ENCODE data around the gene EIF3C. TPM values are rescaled to one million over a fixed set of nuclear protein-coding genes. Genes with fewer than 3 reads are reported as not detected.
"Not testable (repeated sequence)": the region's sequence is repeated elsewhere in the genome, so short reads cannot be mapped to it uniquely, and the experiment has no call there.

Gene EIF3C
- total RNA-seq, 3 donors from 2014 or later (not counting 1 experiment from before 2014, with no cell fraction given) = 231 to 288 (median 244) TPM

DNA sequence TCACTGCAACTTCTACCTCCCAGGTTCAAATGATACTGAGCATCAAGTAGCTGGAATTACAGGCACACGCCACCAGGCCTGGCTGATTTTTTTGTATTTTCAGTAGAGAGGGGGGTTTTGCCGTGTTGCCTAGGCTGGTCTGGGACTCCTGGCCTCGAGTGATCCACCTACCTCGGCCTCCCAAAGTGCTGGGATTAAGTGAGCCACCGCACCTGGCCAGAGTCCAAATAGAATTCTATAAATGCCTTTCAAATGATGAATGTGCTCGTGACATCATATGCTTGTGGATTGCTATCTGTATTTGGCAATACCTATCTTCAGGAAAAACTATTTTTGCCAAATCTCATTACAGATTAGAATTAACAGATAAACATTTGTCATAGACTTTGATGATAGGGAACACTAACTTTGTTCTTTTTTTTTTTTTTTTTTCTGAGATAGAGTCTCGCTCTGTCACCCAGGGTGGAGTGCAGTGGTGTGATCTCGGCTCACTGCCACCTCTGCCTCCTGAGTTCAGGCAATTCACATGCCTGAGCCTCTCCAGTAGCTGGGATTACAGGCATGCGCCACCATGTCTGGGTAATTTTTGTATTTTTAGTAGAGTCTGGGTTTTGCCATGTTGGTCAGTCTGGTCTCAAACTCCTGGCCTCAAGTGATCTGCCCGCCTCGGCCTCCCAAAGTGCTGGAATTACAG is 17.9 kb upstream of the EIF3C start:
- H3K27me3 Mint-ChIP-seq (ENCODE audit: low read depth in 2 of 2); H3K36me3 ChIP-seq (ENCODE audit: control insufficient read depth, insufficient read depth, low read length); H3K9me3 ChIP-seq (ENCODE audit: control insufficient read depth, insufficient read depth, low read length); H3K4me1 ChIP-seq (ENCODE audit: control insufficient read depth, insufficient read depth, low read length); H3K9me3 Mint-ChIP-seq; H3K27ac Mint-ChIP-seq; intact Hi-C loops (cut with micrococcal nuclease); H3K27ac ChIP-seq (ENCODE audit: low read length); ATAC-seq; H3K4me3 Mint-ChIP-seq; H3K36me3 Mint-ChIP-seq; DNase-seq; H3K27me3 ChIP-seq (ENCODE audit: control insufficient read depth, insufficient read depth, low read length); H3K4me3 ChIP-seq (ENCODE audit: low read length); H3K4me1 Mint-ChIP-seq: not testable (repeated sequence)
- WGBS (ENCODE audit: insufficient coverage) = no CpG with 5 or more reads among the region's 11 CpGs

DNA sequence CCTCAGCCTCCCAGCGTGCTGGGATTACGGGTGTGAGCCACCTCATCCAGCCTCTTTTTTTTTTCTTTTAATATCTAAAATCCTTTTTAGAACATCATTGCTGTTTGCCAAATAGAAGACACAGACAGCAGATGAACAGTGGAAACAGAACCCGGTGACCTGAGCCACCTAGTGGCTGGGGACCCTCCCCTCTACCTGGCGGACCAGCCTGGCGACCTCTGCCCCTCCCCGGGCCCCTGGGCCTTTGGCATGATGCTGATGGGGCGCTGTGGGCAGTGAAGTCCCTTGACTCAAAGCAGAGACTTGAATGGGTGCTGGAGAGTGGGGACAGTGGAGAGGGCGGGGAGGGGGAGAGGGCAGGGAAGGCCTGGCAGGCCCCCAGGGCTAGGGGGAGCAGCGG is 11.5 kb upstream of the EIF3C start:
- WGBS (ENCODE audit: insufficient coverage) = no CpG with 5 or more reads among the region's 9 CpGs
- H3K27me3 ChIP-seq (ENCODE audit: control insufficient read depth, insufficient read depth, low read length); H3K9me3 Mint-ChIP-seq; ATAC-seq; H3K4me1 Mint-ChIP-seq; H3K27ac Mint-ChIP-seq; H3K36me3 Mint-ChIP-seq; H3K4me3 Mint-ChIP-seq; H3K4me1 ChIP-seq (ENCODE audit: control insufficient read depth, insufficient read depth, low read length); DNase-seq; H3K27ac ChIP-seq (ENCODE audit: low read length); H3K36me3 ChIP-seq (ENCODE audit: control insufficient read depth, insufficient read depth, low read length); H3K9me3 ChIP-seq (ENCODE audit: control insufficient read depth, insufficient read depth, low read length); H3K27me3 Mint-ChIP-seq (ENCODE audit: low read depth in 2 of 2); intact Hi-C loops (cut with micrococcal nuclease); H3K4me3 ChIP-seq (ENCODE audit: low read length): not testable (repeated sequence)

DNA sequence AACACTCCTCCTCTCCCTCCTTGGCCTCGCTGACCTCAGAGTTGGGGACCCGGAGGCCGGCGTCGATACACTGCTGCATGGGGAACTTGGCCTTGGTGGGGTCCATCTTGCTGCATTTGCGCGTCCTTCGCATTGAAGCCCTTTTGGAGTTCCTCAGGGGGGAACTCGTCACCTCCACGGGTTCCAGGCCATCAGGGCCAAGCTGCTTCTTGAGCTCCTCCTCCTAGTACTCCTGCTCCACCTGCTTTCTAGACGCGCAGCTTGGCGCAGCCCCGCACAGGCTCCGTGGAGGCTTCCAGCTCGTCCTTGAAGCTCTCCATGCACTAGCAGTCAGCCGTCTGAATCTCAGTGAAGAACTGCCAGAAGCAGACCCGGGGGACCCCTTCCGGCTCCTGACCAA is 10.9 kb upstream of the EIF3C start:
- H3K4me1 ChIP-seq (ENCODE audit: control insufficient read depth, insufficient read depth, low read length); H3K36me3 ChIP-seq (ENCODE audit: control insufficient read depth, insufficient read depth, low read length); H3K27me3 Mint-ChIP-seq (ENCODE audit: low read depth in 2 of 2); H3K27ac Mint-ChIP-seq; H3K27me3 ChIP-seq (ENCODE audit: control insufficient read depth, insufficient read depth, low read length); H3K4me1 Mint-ChIP-seq; H3K27ac ChIP-seq (ENCODE audit: low read length); H3K4me3 Mint-ChIP-seq; H3K4me3 ChIP-seq (ENCODE audit: low read length); H3K9me3 ChIP-seq (ENCODE audit: control insufficient read depth, insufficient read depth, low read length); H3K9me3 Mint-ChIP-seq; H3K36me3 Mint-ChIP-seq; intact Hi-C loops (cut with micrococcal nuclease): not testable (repeated sequence)
- DNase-seq (peak in 1 of 2 donors; percentile 0), ATAC-seq (peak in 1 of 3 donors; percentile 14)
- WGBS (ENCODE audit: insufficient coverage) = 96% methylated on average over 9 of the region's 19 CpGs

DNA sequence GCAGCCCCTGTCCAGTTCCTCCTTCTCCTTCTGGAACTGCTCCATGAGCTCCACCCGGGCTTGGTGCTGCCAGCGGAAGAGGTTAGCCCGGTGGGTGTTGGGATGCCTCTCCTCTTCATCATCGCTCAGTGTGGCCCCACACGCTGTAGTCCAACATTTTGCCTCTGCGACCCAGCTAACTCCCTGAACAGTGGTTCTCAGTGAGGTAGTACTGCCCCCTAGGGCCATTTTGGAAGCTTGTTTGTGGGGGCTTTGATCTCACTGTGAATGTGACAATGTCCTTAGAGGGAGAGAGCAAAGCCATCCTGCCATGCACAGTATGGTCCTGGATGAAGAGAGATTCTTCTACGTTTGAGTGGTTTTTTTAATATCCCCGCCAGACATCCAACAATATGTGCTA is 9.9 kb upstream of the EIF3C start:
- H3K27me3 Mint-ChIP-seq (ENCODE audit: low read depth in 2 of 2); H3K27ac Mint-ChIP-seq; H3K27me3 ChIP-seq (ENCODE audit: control insufficient read depth, insufficient read depth, low read length); ATAC-seq; H3K27ac ChIP-seq (ENCODE audit: low read length); intact Hi-C loops (cut with micrococcal nuclease); H3K4me1 ChIP-seq (ENCODE audit: control insufficient read depth, insufficient read depth, low read length); H3K36me3 ChIP-seq (ENCODE audit: control insufficient read depth, insufficient read depth, low read length); H3K9me3 Mint-ChIP-seq; H3K4me1 Mint-ChIP-seq; H3K4me3 Mint-ChIP-seq; H3K4me3 ChIP-seq (ENCODE audit: low read length); DNase-seq; H3K9me3 ChIP-seq (ENCODE audit: control insufficient read depth, insufficient read depth, low read length); H3K36me3 Mint-ChIP-seq: not testable (repeated sequence)
- WGBS (ENCODE audit: insufficient coverage) = no CpG with 5 or more reads among the region's 8 CpGs

DNA sequence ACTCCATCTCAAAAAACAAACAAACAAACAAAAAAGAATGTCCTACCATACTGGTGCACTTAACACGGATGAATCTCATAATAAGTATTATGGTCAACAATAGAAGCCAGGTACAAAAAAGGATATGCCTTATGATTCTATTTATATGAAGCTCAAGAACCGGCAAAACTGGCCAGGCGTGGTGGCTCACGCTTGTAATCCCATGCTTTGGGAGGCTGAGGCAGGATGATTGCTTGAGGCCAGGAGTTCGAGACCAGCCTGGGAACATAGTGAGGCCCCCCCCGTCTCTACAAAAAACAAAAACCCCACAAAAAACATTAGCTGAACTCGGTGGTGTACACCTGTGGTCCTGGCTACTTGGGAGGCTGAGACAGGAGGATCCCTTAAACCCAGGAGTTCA is 7.0 kb upstream of the EIF3C start:
- H3K36me3 Mint-ChIP-seq; ATAC-seq; H3K4me3 Mint-ChIP-seq; H3K9me3 ChIP-seq (ENCODE audit: control insufficient read depth, insufficient read depth, low read length); H3K27me3 ChIP-seq (ENCODE audit: control insufficient read depth, insufficient read depth, low read length); H3K4me3 ChIP-seq (ENCODE audit: low read length); H3K27ac ChIP-seq (ENCODE audit: low read length); H3K27ac Mint-ChIP-seq; H3K36me3 ChIP-seq (ENCODE audit: control insufficient read depth, insufficient read depth, low read length); H3K4me1 Mint-ChIP-seq; H3K9me3 Mint-ChIP-seq; intact Hi-C loops (cut with micrococcal nuclease); H3K27me3 Mint-ChIP-seq (ENCODE audit: low read depth in 2 of 2); H3K4me1 ChIP-seq (ENCODE audit: control insufficient read depth, insufficient read depth, low read length); DNase-seq: not testable (repeated sequence)
- WGBS (ENCODE audit: insufficient coverage) = no CpG with 5 or more reads among the region's 7 CpGs

DNA sequence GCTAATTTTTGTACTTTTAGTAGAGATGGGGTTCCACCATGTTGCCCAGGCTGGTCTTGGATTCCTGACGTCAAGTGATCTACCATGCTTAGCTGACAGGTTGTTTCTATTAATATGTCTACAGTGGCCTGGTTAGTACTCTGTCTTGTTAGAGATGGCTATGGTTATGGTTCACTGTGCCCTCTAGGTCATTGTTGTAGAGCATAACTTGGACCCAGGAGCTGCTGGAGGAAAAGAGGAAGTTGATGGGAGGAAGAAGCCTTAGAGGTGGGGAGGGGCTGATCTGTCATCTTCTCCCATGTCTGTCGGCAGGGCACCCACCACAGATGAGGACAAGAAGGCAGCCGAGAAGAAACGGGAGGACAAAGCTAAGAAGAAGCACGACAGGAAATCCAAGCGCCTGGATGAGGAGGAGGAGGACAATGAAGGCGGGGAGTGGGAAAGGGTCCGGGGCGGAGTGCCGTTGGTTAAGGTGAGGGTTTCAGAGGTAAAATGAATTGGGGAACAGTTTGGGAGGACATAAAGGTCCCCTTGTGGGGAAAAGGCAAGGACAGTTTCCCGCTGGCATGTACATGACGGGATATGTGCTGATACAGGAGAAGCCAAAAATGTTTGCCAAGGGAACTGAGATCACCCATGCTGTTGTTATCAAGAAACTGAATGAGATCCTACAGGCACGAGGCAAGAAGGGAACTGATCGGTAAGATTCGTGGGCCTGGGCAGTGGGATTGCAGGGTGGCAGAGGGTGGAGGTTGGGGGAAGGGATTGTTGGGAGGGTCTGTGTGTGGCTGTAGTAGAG is 11.8 kb downstream of the EIF3C start:
- H3K4me3 Mint-ChIP-seq; intact Hi-C loops (cut with micrococcal nuclease); H3K4me3 ChIP-seq (ENCODE audit: low read length); H3K27me3 ChIP-seq (ENCODE audit: control insufficient read depth, insufficient read depth, low read length); H3K4me1 ChIP-seq (ENCODE audit: control insufficient read depth, insufficient read depth, low read length); H3K9me3 ChIP-seq (ENCODE audit: control insufficient read depth, insufficient read depth, low read length); H3K27me3 Mint-ChIP-seq (ENCODE audit: low read depth in 2 of 2); H3K4me1 Mint-ChIP-seq; ATAC-seq; H3K9me3 Mint-ChIP-seq; H3K36me3 Mint-ChIP-seq; H3K36me3 ChIP-seq (ENCODE audit: control insufficient read depth, insufficient read depth, low read length); DNase-seq; H3K27ac ChIP-seq (ENCODE audit: low read length); H3K27ac Mint-ChIP-seq: not testable (repeated sequence)
- 86% methylated on average over 9 of the region's 15 CpGs for WGBS (ENCODE audit: insufficient coverage)

DNA sequence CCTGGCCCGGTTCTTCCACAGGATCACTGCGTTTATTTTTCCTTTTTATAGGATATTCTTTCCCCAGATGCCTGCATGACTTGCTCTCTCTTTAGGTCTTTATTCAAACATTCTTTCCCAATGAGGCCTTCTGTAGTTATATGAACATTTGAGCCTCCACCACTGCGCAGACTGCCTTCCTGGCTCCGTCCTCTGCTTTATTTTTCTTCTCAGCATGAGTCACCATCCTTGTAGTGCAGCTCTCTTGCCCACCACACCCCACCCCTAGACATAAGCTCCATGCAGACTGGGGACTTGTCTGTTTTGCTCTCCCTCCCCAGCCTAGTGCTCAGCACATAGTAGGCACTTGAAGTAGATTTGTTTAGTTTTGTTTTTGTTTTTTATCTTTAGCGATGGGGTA is 20.0 kb downstream of the EIF3C start:
- H3K27ac ChIP-seq (ENCODE audit: low read length); H3K4me1 ChIP-seq (ENCODE audit: control insufficient read depth, insufficient read depth, low read length); H3K9me3 Mint-ChIP-seq; H3K4me1 Mint-ChIP-seq; DNase-seq; H3K27ac Mint-ChIP-seq; H3K9me3 ChIP-seq (ENCODE audit: control insufficient read depth, insufficient read depth, low read length); H3K4me3 ChIP-seq (ENCODE audit: low read length); H3K4me3 Mint-ChIP-seq; H3K36me3 Mint-ChIP-seq; H3K36me3 ChIP-seq (ENCODE audit: control insufficient read depth, insufficient read depth, low read length); intact Hi-C loops (cut with micrococcal nuclease); ATAC-seq; H3K27me3 Mint-ChIP-seq (ENCODE audit: low read depth in 2 of 2); H3K27me3 ChIP-seq (ENCODE audit: control insufficient read depth, insufficient read depth, low read length): not testable (repeated sequence)
- no CpG with 5 or more reads among the region's 5 CpGs for WGBS (ENCODE audit: insufficient coverage)
